Measurements from ENCODE around the gene PRKG1.

DNA sequence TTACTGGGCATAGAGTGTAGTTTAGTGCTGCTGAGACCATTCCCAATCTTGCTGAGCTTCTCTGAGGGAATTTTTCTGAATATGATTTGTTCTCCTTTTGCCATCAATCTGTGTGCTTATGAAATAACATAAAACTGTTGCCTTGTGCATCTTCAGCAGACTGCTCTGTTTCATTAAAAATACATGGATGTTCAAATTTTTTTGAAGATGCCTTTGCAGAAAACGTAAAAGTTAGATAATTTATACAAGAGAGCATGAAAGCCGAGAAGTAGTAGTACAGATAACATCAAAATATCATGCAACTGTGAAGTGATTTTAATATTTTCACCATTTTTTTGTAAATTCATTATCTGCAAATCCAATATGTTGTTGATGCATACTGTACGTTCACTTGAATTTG, 799.8 kb downstream of the PRKG1 start:
- no peak for TF ChIP-seq EP300 (IDR thresholded peaks at IDR 0.05; ENCODE audit: borderline replicate concordance)
- TF ChIP-seq, protein P1, sequence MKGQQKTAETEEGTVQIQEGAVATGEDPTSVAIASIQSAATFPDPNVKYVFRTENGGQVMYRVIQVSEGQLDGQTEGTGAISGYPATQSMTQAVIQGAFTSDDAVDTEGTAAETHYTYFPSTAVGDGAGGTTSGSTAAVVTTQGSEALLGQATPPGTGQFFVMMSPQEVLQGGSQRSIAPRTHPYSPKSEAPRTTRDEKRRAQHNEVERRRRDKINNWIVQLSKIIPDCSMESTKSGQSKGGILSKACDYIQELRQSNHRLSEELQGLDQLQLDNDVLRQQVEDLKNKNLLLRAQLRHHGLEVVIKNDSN (IDR thresholded peaks at IDR 0.05) = no peak
- TF ChIP-seq RAD21 (IDR thresholded peaks at IDR 0.05; ENCODE audit: low read depth) = no peak
- no peak for TF ChIP-seq REST (IDR thresholded peaks at IDR 0.05; ENCODE audit: low read depth)
- no peak for TF ChIP-seq EGR1 (IDR thresholded peaks at IDR 0.05)

Data from Ishikawa (cell line).